K562 (cell line): ENCODE results near the gene PRRG4. TPM values are rescaled to one million over a fixed set of nuclear protein-coding genes. Genes with fewer than 3 reads are reported as not detected.

ENCODE experiments used
- ATAC-seq: fragments of 200-7000 bp; cut with Tn5 transposase; 3 replicates; pipeline ENCODE4 v1.9.1; 2020; ENCODE audit warnings: moderate library complexity
- BruUV-seq: library from RNA; stranded (reverse); fragments of 400-500 nt; replicated peaks from 2 replicates; lab custom pipeline; 2021; lab: Mats Ljungman, UMichigan
- CTCF ChIA-PET: fragments of 300-600 bp; formaldehyde crosslinking; extraction: SDS; loops from one replicate; lab custom pipeline; 2021; ENCODE audit warnings: low intra/inter-chr PET ratio; lab: Yijun Ruan, JAX
- POLR2A ChIA-PET: fragments of 300-600, 350-650 bp; sonication (Branson Sonifier 250); formaldehyde crosslinking; extraction: SDS; loops from one replicate; lab custom pipeline; 2021; ENCODE audit warnings: antibody characterized with exemption, inconsistent platforms; lab: Yijun Ruan, JAX
- DNase-seq, 4 experiments: peaks; one replicate each; pipeline versions ENCODE4 v3.0.0 to v3.0.0-alpha.2; 2011 to 2018; ENCODE audit warnings: low spot score in 3 of 4, mixed read lengths in 3 of 4; ENCODE audit errors: extremely low read depth in 1 of 4
- FAIRE-seq: peaks from 2 replicates; lab custom pipeline; 2011; peaks lifted over from hg19 to GRCh38; lab: Jason Lieb, UNC
- H2AFZ ChIP-seq: 2 replicates; pipeline ENCODE4 v1.6.0; 2011; ENCODE audit warnings: low read depth, low read length, control low read depth, inconsistent platforms
- H3K27ac ChIP-seq: fragments of 200-600 bp; 3 replicates; pipeline ENCODE4 v1.8.0; 2011; ENCODE audit warnings: low read depth, mild to moderate bottlenecking, control low read depth, inconsistent platforms, low read length, moderate library complexity, mixed read lengths; ENCODE audit errors: extremely low read depth
- H3K27me3 ChIP-seq, 2 experiments: fragments of 300-600 bp in 1 of 2; 2 replicates in 1 of 2; 3 replicates in 1 of 2; pipeline versions ENCODE4 v1.6.0 to v1.8.0; 2011; ENCODE audit warnings: inconsistent platforms in 2 of 2, low read length in 2 of 2, mild to moderate bottlenecking in 1 of 2, mixed read lengths in 1 of 2, moderate library complexity in 1 of 2; ENCODE audit not compliant: control insufficient read depth in 2 of 2, insufficient read depth in 2 of 2
- H3K36me3 ChIP-seq: fragments of 300-600 bp; 3 replicates; pipeline ENCODE4 v1.8.0; 2011; ENCODE audit warnings: mild to moderate bottlenecking, low read length, inconsistent platforms; ENCODE audit not compliant: control insufficient read depth, insufficient read depth
- H3K4me1 ChIP-seq, 2 experiments: fragments of 200-600 bp in 1 of 2; replicated peaks in 1 of 2; 2 replicates in 1 of 2; 3 replicates in 1 of 2; pipeline versions ENCODE4 v1.5.1 to v1.8.0; 2011; ENCODE audit warnings: inconsistent platforms in 2 of 2, low read length in 2 of 2, mild to moderate bottlenecking in 1 of 2, mixed read lengths in 1 of 2, moderate library complexity in 1 of 2; ENCODE audit not compliant: control insufficient read depth in 2 of 2, insufficient read depth in 2 of 2
- H3K4me2 ChIP-seq: 2 replicates; pipeline ENCODE4 v1.6.1; 2011; ENCODE audit warnings: low read length, control low read depth, inconsistent platforms, mixed read lengths; ENCODE audit not compliant: insufficient read depth
- H3K4me3 ChIP-seq: fragments of 200-600 bp; sonication (generic), shearing (Covaris generic); 2 replicates; pipeline ENCODE4 v1.5.1; 2016; ENCODE audit warnings: control low read depth, inconsistent platforms
- H3K79me2 ChIP-seq: fragments of 200-600 bp; 3 replicates; pipeline ENCODE4 v1.8.0; 2011; ENCODE audit warnings: low read length, inconsistent platforms; ENCODE audit not compliant: control insufficient read depth, insufficient read depth
- H3K9ac ChIP-seq, 2 experiments: 2 replicates each; pipeline versions ENCODE4 v1.6.0 to v1.6.1; 2011; ENCODE audit warnings: low read depth in 2 of 2, low read length in 2 of 2, control low read depth in 1 of 2, inconsistent platforms in 1 of 2, mild to moderate bottlenecking in 1 of 2, mixed read lengths in 1 of 2; ENCODE audit not compliant: insufficient read depth in 1 of 2
- H3K9me1 ChIP-seq: one replicate; pipeline ENCODE4 v1.6.0; 2011; ENCODE audit warnings: inconsistent platforms, mild to moderate bottlenecking, low read length, moderate library complexity; ENCODE audit not compliant: control insufficient read depth, insufficient read depth
- H3K9me3 ChIP-seq: replicated peaks from 2 replicates; pipeline ENCODE4 v1.5.1; 2011; ENCODE audit warnings: low read depth, low read length, inconsistent platforms; ENCODE audit not compliant: control insufficient read depth, insufficient read depth
- H4K20me1 ChIP-seq: replicated peaks from 2 replicates; pipeline ENCODE4 v1.6.1; 2011; ENCODE audit warnings: low read length, inconsistent platforms, mixed read lengths; ENCODE audit not compliant: control insufficient read depth, insufficient read depth
- ARID1B ChIP-seq: fragments of 450-650 bp; IDR thresholded peaks from 2 replicates; pipeline ENCODE4 v1.6.1; 2016; ENCODE audit warnings: antibody characterized with exemption, mild to moderate bottlenecking, inconsistent platforms
- BDP1 ChIP-seq: IDR thresholded peaks from 3 replicates; pipeline ENCODE4 v1.6.1; 2011; ENCODE audit not compliant: insufficient read length, insufficient read depth
- BMI1 ChIP-seq: fragments of 150-350 bp; IDR thresholded peaks from 2 replicates; pipeline ENCODE4 v1.6.1; 2014; ENCODE audit warnings: low read length
- CBFB ChIP-seq: sonication (generic); formaldehyde crosslinking; IDR thresholded peaks from 2 replicates; pipeline ENCODE4 v1.4.0; 2020; ENCODE audit warnings: mild to moderate bottlenecking, missing genetic modification reagents
- LEF1 ChIP-seq: fragments of 450-650 bp; IDR thresholded peaks from 2 replicates; pipeline ENCODE4 v1.6.1; 2016; ENCODE audit warnings: mild to moderate bottlenecking
- MTA2 ChIP-seq: fragments of 450-650 bp; IDR thresholded peaks from 2 replicates; pipeline ENCODE4 v1.6.1; 2016; ENCODE audit warnings: low read depth
- POLR3A ChIP-seq: IDR thresholded peaks from 2 replicates; pipeline ENCODE4 v1.6.1; 2011; ENCODE audit warnings: borderline replicate concordance, mild to moderate bottlenecking, moderate library complexity; ENCODE audit not compliant: insufficient read length, insufficient read depth; ENCODE audit errors: extremely low read depth
- PURB ChIP-seq: sonication (generic); formaldehyde crosslinking; IDR thresholded peaks from 2 replicates; pipeline ENCODE4 v1.9.0; 2021; ENCODE audit warnings: low read depth, mild to moderate bottlenecking, missing genetic modification reagents
- RBM39 ChIP-seq: fragments of 200-400 bp; formaldehyde crosslinking; optimal IDR thresholded peaks from 2 replicates; pipeline ENCODE3; 2018; ENCODE audit warnings: low read depth, low read length
- TBL1XR1 ChIP-seq, 2 experiments: IDR thresholded peaks; 2 replicates each; pipeline ENCODE4 v1.6.1; 2012; ENCODE audit warnings: improper control_type of control experiment in 2 of 2, low read length in 2 of 2, mild to moderate bottlenecking in 1 of 2
- ZNF57 ChIP-seq: fragments of 450-650 bp; formaldehyde crosslinking; IDR thresholded peaks from 2 replicates; pipeline ENCODE4 v1.4.0; 2020; ENCODE audit warnings: mild to moderate bottlenecking, moderate library complexity
- WGBS: fragments of 100-300 bp; shearing (Covaris generic); methylation state at CpG from one replicate; pipeline ENCODE4 v1.1.6; 2016; ENCODE audit warnings: low coverage, mixed read lengths; ENCODE audit not compliant: insufficient coverage; ENCODE audit errors: missing lambda C conversion rate; 5-methylcytosine and 5-hydroxymethylcytosine counted together
- in situ Hi-C: fragments of 300-500 bp; cut with MboI; formaldehyde crosslinking; loops from 4 replicates; pipeline ENCODE4 v1.15.0; 2018; ENCODE audit warnings: inconsistent platforms, mixed read lengths
- intact Hi-C: fragments of 100-400 bp; cut with micrococcal nuclease; formaldehyde crosslinking; loops from 2 replicates; pipeline ENCODE4 v1.14.2; 2022
- polyA plus RNA-seq, 8 experiments: library from polyadenylated mRNA; depleted of rRNA in 4 of 8; stranded (reverse) in 5 of 8; unstranded in 3 of 8; fragments of >200 nt; fragmentation: Nextera tagmentation in 2 of 8; fragmentation: Illumina TruSeq in 1 of 8; extraction: Ambion mirVana in 2 of 8; extraction: Trizol in 1 of 8; gene quantifications; 2 replicates each; pipeline versions ENCODE4 v1.2.1 to v1.2.3, GENCODE V29; 2011 to 2014; ENCODE audit warnings: inconsistent platforms in 1 of 8, missing spikeins in 1 of 8
- total RNA-seq, 7 experiments: library from RNA; depleted of rRNA in 6 of 7; stranded (reverse); fragments of >200 nt in 6 of 7; fragmentation: Illumina TruSeq in 2 of 7; extraction: Trizol in 2 of 7; gene quantifications; 2 replicates each; pipeline versions ENCODE4 v1.2.1 to v1.2.3, GENCODE V29; 2011 to 2021; ENCODE audit warnings: low replicate concordance in 1 of 7
- TF ChIP-seq, protein P1 (sequence below): fragments of 450-650 bp; IDR thresholded peaks from 2 replicates; pipeline ENCODE4 v1.7.0; 2016; ENCODE audit warnings: borderline replicate concordance
- TF ChIP-seq, protein P2 (sequence below): fragments of 450-650 bp; formaldehyde crosslinking; IDR thresholded peaks from 2 replicates; pipeline ENCODE4 v1.4.0; 2020; ENCODE audit warnings: mild to moderate bottlenecking, moderate library complexity

The PRRG4 gene
- total and polyA plus RNA-seq, 9 of the 15 experiments (the other 6 are each of a cell fraction or from before 2014, with no cell fraction given), result not detected

DNA sequence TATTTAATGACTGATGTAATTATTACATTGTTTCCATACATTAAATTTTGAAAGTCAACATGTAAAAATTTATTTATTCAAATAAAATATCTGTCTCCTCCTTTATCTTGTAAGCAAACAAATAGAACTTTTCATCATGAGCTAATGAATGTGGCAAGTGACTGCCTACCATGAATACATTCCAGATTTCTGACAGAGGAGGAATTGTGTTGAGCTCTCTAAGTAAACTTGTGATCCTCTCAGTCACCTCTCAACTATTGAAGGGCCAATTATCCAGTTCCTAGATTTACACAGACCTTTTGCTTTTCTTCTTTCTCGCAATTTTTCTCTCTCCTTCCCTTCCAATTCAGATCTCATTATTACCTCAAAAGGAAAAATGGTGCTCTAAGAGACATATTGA is 21.5 kb downstream of the PRRG4 start:
- TF ChIP-seq POLR3A (no peak), ARID1B (no peak), LEF1 (no peak), PURB (CRISPR knock-in tag) (no peak), BDP1 (no peak), MTA2 (no peak), BMI1 (no peak), RBM39 (no peak), TBL1XR1 (IDR thresholded peaks at IDR 0.05; ENCODE audit: low read length in 2 of 2) (no peak), CBFB (CRISPR knock-in tag) (no peak), ZNF57 (CRISPR knock-in tag) (no peak)
- TF ChIP-seq, protein P1, sequence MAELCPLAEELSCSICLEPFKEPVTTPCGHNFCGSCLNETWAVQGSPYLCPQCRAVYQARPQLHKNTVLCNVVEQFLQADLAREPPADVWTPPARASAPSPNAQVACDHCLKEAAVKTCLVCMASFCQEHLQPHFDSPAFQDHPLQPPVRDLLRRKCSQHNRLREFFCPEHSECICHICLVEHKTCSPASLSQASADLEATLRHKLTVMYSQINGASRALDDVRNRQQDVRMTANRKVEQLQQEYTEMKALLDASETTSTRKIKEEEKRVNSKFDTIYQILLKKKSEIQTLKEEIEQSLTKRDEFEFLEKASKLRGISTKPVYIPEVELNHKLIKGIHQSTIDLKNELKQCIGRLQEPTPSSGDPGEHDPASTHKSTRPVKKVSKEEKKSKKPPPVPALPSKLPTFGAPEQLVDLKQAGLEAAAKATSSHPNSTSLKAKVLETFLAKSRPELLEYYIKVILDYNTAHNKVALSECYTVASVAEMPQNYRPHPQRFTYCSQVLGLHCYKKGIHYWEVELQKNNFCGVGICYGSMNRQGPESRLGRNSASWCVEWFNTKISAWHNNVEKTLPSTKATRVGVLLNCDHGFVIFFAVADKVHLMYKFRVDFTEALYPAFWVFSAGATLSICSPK, result no peak
- TF ChIP-seq, protein P2, sequence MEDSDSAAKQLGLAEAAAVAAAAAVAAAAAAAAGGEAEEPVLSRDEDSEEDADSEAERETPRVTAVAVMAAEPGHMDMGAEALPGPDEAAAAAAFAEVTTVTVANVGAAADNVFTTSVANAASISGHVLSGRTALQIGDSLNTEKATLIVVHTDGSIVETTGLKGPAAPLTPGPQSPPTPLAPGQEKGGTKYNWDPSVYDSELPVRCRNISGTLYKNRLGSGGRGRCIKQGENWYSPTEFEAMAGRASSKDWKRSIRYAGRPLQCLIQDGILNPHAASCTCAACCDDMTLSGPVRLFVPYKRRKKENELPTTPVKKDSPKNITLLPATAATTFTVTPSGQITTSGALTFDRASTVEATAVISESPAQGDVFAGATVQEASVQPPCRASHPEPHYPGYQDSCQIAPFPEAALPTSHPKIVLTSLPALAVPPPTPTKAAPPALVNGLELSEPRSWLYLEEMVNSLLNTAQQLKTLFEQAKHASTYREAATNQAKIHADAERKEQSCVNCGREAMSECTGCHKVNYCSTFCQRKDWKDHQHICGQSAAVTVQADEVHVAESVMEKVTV (CRISPR knock-in tag), result no peak
- TF ChIP-seq, all 486 proteins: peak for 0
- Histone ChIP-seq H3K27ac (no peak overlapping the region), H3K4me2 (no peak overlapping the region), H3K9me3 (no peaks in the 10 kb centered on the region), H3K4me1 (no peaks in the 10 kb centered on the region), H3K9ac (no peak overlapping the region), H4K20me1 (no peaks in the 10 kb centered on the region), H3K4me3 (no peak overlapping the region), H3K79me2 (no peaks in the 10 kb centered on the region), H3K27me3 (peaks cover 0 to 13% of the 10 kb centered on the region in 2 experiments; a peak in 3 of 5 replicates), H3K9me1 (no peaks in the 10 kb centered on the region), H2AFZ (no peak overlapping the region), H3K36me3 (no peaks in the 10 kb centered on the region)
- FAIRE-seq (no peak), ATAC-seq (no peak), DNase-seq (no peak)
- WGBS, result 0% methylated on average over 1 of the region's 1 CpG
- CTCF ChIA-PET, result no interaction called here
- POLR2A ChIA-PET, result no interaction called here
- in situ Hi-C loops, result no loop called here
- no TSS peak for BruUV-seq
- intact Hi-C loops, result no loop called here
